ENCODE results near the gene NKAIN2. TPM values are rescaled to one million over a fixed set of nuclear protein-coding genes. Genes with fewer than 3 reads are reported as not detected.
"Not testable (repeated sequence)": the region's sequence is repeated elsewhere in the genome, so short reads cannot be mapped to it uniquely, and the experiment has no call there.

The NKAIN2 gene
- polyA plus RNA-seq, 3 donors: 14.5 to 20.0 (median 18.8) TPM

DNA sequence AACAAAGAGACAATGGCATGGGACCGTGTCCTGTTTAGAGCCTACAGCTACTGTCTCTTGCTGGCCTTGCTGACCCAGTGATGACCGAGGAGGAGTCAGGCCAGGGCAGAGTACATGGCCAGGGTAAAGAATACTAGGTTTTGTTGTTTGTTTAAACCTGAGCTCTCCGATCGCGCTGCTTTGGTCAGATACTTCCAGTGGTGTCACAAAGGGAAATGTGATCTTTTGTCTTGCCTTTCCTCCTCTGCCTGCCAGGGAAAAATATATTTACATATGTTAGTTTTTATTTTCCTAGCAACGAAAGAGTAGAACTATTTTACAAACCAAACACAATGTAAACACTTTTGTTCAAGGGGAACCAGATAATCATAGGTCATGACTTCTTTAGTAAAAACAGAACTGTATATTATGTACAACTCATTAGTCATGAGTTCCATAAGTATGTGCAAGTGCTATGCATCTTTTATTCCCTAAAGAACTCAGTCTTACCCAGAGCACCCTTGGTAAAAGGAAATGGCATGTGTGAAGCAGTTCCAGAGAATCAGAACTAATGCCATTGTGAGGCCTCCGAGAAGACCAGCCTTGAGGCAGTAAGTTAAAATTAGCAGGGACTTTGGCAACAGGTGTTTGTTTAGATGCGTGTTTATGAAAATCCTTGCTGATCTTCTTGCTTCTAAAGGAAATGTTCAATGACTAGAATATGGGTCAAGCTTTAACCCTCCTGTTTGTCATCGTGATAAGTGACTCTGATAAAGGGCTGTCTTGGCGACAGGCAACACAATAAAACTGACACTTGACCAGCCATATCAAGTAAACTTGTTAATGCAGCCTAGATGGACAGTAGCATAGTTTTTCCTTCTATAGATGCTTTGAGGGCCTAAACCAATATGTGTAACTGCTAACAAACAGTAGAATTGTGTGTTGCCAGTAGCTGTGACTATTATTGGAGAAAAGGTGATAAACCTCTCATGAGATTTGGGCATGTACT, 204.6 kb downstream of the NKAIN2 start:
- peak in 1 of 11 donors; percentile 4 for DNase-seq (ENCODE audit: extremely low read depth in 1 of 11, low read depth in 9 of 11, low spot score in 4 of 11)

DNA sequence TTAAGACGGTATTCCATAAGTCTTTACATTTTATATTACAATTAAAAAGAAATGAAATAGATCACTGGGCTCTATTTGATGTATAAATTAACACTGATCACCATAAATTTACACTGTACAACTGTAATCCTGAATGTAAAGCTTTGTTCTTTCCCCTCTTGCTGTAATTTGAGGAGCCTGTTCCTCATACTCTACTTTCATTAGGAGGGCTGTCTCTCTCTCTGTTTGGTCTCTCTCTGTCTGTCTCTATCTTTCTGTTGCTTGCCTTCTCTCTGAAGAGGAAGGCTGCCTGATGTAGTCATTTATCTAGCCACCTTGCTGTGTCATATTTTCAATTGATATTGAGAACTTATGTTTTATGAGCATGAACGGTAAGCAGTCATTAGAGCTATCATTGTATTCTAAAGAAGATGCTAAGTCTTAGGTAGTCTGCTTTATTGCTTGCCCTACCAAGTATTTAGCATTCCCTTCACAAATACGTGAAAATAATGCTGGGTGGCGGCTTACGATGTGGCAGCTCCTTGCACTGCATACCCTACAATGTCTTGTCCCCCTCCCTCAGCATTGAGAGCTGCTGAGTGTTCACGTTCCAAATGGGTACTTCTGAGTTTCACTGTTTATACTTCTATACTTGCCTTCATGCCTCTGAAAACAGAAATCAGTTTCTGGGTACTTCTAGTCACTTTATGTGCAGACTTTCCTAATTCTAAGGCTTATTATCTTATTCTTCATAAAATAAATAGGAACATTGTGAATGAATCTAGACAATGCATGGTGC, 205.5 kb downstream of the NKAIN2 start:
- no peak for DNase-seq (ENCODE audit: extremely low read depth in 1 of 11, low read depth in 9 of 11, low spot score in 4 of 11)

DNA sequence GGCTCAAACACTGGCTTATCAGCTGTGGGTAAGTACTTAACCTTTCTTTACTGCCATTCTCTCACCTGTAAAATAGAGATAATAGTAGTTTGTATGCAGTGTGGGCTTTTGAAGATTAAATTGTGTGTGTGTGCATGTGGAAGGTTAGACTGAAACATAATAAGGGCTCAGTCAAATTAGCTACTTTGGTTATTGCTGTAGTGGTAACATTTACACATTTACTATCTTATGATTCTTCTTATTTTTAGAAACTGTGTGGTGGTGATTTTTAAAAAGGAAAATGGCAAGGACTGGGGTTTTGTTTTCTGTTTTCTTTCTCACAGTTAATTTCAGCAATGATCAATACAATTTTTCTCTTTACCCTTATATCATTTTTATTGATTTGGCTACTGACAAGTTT, 206.9 kb downstream of the NKAIN2 start:
- no peak for DNase-seq (ENCODE audit: extremely low read depth in 1 of 11, low read depth in 9 of 11, low spot score in 4 of 11)

DNA sequence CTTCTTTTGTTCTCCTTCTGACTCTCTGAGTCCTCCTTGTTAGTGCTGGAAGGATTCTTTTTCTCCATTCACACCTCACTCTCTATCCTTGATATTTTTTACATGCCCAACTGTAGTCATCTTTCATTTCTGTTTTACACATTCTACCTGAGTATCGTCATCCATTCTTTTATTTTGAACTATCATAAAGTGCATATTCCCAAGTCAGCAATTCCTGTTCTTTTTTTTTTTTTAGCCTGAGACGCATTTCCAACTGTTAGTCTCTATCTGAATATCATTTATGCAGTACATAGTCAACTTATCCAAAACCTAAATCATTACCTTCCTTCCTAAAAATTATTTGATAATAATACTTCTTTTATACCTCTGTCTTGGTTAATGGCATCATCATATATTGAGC, 207.5 kb downstream of the NKAIN2 start:
- no peak for DNase-seq (ENCODE audit: extremely low read depth in 1 of 11, low read depth in 9 of 11, low spot score in 4 of 11)

DNA sequence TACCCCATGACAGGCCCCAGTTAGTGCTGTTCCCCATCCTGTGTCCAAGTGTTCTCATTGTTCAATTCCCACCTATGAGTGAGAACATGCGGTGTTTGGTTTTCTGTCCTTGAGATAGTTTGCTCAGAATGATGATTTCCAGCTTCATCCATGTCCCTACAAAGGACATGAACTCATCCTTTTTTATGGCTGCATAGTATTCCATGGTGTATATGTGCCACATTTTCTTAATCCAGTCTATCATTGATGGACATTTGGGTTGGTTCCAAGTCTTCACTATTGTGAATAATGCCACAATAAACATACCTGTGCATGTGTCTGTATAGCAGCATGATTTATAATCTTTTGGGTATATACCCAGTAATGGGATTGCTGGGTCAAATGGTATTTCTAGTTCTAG, 218.4 kb downstream of the NKAIN2 start:
- not testable (repeated sequence) for DNase-seq (ENCODE audit: extremely low read depth in 1 of 11, low read depth in 9 of 11, low spot score in 4 of 11)

DNA sequence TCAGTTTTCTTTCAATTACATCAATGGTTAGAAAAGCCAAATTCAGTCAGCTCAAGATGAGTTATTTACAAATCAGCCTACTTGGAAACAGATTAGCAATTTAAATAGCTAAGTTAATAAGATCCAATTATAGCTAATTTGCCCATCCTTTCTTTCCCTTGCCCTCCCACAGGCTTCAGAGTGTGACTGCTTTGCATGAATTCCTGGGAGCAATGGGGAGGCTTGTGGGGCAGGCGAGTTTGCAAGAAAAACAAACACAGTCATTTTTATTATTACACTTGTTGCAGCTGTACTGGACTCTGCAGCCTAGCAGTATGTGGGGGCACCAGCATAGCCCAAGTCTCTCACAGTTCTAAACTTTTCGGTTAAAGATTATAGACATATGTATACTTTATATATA, 219.0 kb downstream of the NKAIN2 start:
- DNase-seq (ENCODE audit: extremely low read depth in 1 of 11, low read depth in 9 of 11, low spot score in 4 of 11): peak in 1 of 11 donors; percentile 8

DNA sequence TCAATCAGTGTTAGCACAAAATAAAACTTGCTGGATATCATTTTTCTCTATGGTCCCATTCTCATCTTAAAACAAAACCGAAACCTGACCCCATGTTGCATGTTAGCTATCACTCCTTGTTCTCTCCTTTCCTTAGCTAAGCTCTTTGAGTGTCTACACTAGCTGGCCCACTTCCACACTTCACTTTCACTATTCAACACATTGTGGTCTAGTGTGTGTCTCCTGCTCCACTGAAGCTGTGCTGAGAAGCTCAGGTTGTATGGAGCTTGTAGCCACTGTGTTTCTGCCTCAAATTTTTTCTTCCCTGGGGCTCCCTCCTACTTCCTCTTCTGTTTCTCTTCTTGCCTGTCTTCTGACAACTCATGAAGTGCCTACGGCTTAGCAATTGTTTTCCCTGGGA, 223.0 kb downstream of the NKAIN2 start:
- no peak for DNase-seq (ENCODE audit: extremely low read depth in 1 of 11, low read depth in 9 of 11, low spot score in 4 of 11)

DNA sequence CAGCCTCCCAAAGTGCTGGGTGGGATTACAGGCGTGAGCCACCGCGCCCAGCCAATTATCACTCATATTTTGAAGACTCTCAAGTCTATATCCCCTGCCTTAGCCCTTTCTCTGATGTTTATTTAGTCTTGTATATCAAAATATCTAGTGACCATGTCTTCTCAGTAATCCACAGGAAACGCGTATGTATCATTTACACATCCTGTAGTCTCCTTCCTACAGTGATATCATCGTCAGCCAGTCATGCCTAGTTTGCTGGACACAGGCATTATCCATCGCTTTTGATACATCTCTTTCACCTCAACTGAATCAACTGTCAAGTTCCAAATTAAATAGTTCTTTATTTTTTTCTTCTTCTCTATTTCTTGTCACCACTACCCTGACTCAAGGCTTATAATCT, 223.7 kb downstream of the NKAIN2 start:
- DNase-seq (ENCODE audit: extremely low read depth in 1 of 11, low read depth in 9 of 11, low spot score in 4 of 11): no peak

DNA sequence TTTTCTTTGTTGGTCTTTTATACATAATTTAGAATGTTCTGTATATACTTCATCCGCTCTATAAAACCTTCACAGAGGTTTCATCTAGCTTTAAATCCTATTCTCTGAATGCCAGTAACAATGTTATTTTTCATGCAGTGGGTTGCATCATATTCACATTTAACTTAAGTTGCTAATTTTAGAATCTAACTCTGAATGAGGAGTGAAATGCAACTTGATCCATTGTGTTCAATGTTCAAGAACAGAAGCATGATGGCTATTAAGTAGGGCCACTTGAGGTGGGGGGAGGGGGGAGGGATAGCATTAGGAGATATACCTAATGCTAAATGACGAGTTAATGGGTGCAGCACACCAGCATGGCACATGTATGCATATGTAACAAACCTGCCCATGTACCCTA, 224.5 kb downstream of the NKAIN2 start:
- no peak for DNase-seq (ENCODE audit: extremely low read depth in 1 of 11, low read depth in 9 of 11, low spot score in 4 of 11)

DNA sequence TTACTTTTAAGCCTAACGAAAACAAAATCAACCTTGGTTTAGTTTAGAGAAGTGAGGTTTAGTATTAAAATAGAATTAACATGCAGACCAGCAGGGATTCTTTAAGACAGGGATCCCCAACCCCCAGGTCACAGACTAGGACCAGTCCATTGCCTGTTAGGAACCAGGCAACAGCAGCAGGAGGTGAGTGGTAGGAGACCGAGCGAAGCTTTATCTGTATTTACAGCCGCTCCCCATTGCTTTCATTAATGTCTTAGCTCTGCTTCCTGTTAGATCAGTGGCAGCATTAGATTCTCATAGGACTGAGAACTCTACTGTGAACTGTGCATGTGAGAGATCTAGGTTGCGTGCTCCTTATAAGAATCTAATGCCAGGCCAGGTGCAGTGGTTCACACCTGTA, 225.9 kb downstream of the NKAIN2 start:
- no peak for DNase-seq (ENCODE audit: extremely low read depth in 1 of 11, low read depth in 9 of 11, low spot score in 4 of 11)

DNA sequence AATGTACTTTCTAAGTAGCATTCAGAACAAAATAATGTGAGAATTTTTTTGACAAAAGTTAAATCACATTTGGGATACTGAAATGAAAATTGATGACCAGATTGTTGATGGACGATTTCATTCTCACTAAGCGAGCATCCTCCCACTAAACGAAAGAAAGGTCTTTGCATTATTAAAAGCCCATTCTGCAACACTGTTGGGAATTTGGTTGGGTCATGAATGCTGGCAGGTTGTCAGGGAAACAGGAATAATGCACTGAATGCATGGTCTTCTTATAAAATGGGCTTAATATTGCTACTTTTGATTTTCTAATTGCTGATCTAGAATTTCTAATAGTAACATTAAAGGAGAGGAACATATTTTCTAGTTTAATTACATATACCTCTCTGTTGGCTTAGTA, 229.8 kb downstream of the NKAIN2 start:
- DNase-seq (ENCODE audit: extremely low read depth in 1 of 11, low read depth in 9 of 11, low spot score in 4 of 11): no peak

DNA sequence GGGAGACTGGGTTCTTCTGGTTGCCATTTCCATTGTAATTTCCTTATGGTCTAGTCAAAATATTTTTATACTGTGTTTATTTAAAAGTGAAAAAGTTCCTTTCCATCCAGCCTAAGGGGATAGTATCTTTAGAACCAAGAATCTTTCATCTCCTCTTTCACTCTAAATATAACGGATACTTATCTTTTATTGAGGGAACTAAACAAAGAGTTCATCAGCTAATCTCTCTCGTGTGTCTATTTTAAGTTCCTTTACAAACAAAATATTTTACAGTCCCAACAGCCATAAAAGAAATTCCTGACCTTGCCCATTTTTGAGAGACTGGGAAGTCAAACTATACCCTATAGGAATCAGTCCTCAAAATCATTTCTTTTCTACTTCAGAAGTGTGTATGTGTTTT, 232.7 kb downstream of the NKAIN2 start:
- no peak for DNase-seq (ENCODE audit: extremely low read depth in 1 of 11, low read depth in 9 of 11, low spot score in 4 of 11)

DNA sequence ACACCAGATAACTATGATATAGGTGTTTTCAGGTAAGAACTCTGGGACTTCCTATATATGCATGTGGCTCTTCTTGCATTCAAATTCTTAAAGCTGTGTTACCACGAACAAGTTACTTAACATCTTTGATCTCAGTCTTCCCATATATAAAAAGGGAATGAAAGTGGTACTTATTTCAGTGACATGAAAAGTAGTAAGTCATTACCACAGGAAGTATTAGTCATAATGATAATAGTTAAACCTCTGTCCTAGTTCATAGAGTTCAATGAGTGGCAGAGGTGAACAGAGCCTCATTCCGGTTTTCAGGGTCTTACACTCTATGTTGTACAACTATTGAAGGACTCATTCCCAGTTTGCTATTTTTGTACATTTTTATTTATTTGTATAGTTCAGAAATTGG, 237.0 kb downstream of the NKAIN2 start:
- no peak for DNase-seq (ENCODE audit: extremely low read depth in 1 of 11, low read depth in 9 of 11, low spot score in 4 of 11)

DNA sequence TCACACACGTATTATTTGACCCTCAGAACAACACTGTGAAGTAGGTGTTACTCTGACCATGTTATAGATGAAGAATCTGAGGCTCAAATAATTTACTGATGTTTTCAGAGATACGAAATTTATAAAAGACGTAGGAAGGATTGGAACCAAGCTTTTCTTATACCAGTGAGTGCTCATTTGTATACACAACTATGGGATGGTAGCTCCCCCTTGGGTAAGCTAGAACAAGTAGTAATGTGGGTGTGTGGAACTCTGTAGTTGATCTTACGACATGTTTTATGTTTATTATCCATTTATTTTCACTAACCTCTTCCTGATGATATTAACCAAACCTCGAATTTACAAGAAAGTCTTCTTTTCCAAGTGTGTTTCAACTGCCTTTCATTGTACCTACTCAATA, 248.5 kb downstream of the NKAIN2 start:
- no peak for DNase-seq (ENCODE audit: extremely low read depth in 1 of 11, low read depth in 9 of 11, low spot score in 4 of 11)

DNA sequence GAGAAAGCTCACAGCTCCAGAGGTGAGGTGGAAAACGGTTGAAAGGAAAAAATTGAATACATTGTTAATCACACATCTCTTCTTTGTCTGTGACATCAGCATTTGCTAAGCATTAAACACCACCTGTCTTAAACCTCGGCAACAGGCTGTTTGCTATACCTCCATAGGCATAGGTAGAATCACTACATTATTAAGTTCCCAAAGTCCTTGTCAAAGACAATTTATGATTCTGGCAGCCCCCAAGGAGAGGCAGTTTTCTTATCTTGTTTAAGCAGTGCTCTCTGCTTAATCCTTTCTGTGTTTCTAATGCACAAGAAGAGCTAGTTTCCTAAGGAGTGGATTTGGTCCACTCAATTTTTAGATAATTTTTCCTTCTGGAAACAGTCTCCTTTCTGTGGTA, 249.7 kb downstream of the NKAIN2 start:
- DNase-seq (ENCODE audit: extremely low read depth in 1 of 11, low read depth in 9 of 11, low spot score in 4 of 11): no peak

DNA sequence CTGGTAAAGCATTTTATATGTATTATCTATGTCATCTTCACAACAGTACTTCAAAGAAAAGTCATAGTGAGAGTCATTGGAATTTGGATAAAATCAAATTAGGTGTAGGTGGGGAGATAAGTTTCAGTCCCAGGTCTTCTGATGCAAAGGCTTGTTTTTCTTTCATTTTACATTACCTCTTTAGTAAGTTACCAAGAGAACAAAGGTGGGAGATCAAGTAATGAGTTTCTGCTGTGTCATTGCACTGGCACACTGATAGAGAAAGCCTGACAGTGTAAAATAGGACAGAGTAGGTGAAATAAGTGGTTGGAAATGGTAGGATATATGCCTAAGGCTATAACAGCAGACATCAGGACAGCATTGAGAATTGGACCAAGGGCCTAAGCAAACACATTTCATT, 250.4 kb downstream of the NKAIN2 start:
- no peak for DNase-seq (ENCODE audit: extremely low read depth in 1 of 11, low read depth in 9 of 11, low spot score in 4 of 11)

DNA sequence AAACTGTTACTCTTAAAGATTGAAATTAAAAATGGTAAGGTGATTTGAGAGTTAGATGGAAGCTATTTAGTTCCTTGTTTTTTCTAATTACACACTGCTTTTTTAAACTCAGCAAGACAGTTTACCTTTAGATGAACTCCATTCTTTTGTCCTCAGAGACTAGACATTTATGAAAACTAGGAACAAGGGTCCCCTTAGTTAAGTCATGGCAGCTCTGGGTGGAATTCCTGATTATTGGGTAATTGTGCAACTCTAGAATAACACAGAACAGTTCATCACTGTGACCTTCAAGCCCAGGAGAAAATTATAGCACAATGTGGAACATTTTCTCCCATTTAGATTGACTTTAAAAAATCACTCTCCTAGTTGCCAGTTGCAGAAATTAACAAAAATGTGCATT, 251.7 kb downstream of the NKAIN2 start:
- no peak for DNase-seq (ENCODE audit: extremely low read depth in 1 of 11, low read depth in 9 of 11, low spot score in 4 of 11)

DNA sequence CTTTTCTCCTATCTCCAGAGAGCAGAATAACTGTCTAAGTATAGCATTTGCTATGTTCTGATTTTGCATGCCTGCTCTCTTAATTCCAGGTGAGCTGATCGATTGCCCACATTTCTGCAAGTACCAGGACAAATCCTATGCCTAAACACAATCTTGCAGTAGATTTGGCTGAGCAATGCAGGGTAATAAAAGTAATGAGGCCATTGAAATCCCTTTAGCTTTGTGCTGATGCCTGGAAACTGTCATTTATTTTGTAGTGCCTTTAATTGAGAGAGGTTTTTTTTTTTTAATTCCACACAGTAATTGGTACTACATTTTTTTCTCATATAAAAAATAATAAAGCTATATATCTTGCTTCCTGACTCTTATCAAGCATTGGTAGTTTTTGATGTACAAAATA, 252.3 kb downstream of the NKAIN2 start:
- DNase-seq (ENCODE audit: extremely low read depth in 1 of 11, low read depth in 9 of 11, low spot score in 4 of 11): no peak

DNA sequence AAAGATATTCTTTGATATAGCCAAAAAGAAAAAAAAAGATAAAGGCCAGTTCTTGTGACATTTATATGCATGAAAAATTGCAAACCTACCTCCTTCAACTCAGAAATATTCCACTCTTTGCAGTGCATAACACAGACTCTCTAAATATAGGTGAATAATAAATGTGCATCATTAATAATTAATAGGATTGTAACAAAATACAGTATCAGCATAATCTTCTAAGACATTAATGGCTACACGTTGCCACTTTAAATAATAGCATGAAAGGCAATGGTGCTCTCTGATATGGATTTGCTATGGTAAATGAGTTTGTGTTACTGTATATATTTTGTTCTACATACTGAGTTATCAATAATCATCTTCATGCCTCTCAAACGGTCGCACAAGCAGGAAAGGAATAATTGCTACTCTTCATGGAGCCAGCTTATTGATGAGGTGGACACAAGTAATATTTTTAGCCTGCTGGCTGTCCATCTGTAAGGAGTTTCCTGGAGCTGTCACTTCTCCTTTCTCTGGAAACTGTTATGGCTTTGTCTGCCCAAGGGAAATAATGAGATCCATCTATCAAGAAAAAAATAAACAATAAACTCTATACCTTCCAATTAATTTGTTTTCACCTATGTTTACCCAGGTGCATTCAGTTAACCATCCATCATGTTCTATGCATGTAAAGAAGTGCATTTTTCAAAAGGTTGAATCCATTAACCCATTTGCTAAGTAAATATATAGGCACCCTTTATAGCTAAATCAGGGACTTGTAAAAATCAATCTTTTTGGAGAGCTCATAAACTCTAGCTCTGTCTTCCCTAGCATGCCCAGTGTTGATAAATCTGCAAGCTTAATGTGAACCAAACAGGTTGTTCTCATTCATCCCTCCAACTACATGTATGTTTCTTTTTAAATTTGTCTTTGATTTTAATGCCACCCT, 253.0 kb downstream of the NKAIN2 start:
- no peak for DNase-seq (ENCODE audit: extremely low read depth in 1 of 11, low read depth in 9 of 11, low spot score in 4 of 11)
